ENCODE measurements around the gene NAALADL2. TPM values are rescaled to one million over a fixed set of nuclear protein-coding genes. Genes with fewer than 3 reads are reported as not detected.

NAALADL2 gene
- total and polyA plus RNA-seq, 3 donors from 2014 or later, result 5.4 to 15.6 (median 6.0) TPM

GRCh38 chr3:175343946-175344345, 484.8 kb downstream of the NAALADL2 start:
- no peak overlapping the region for H3K27ac ChIP-seq
- no peaks in the 10 kb centered on the region for H3K36me3 ChIP-seq (ENCODE audit: low read depth, missing control alignments)
- intact Hi-C loops (cut with DNase I; ENCODE audit: low total_unique reads), result no loop called here
- H3K4me3 ChIP-seq, result no peak overlapping the region
- 57 to 94% methylated on average over 3 of the region's 3 CpGs for WGBS, 2 donors
- no peaks in the 10 kb centered on the region for H3K4me1 ChIP-seq
- no peaks in the 10 kb centered on the region for H3K27me3 ChIP-seq
- TF ChIP-seq POLR2A (IDR thresholded peaks at IDR 0.05), result no peak
- TF ChIP-seq CTCF (IDR thresholded peaks at IDR 0.05), result no peak
- DNase-seq, result no peak
- no peaks in the 10 kb centered on the region for H3K9me3 ChIP-seq

- 73% methylated on average over 8 of the region's 8 CpGs for WGBS, 2 donors
- H3K27ac ChIP-seq, result no peak overlapping the region
- intact Hi-C loops (cut with DNase I; ENCODE audit: low total_unique reads), result no loop called here
Observed at GRCh38 chr3:175346573-175347356, 487.6 kb downstream of the NAALADL2 start.

GRCh38 chr3:175349168-175349567, 490.0 kb downstream of the NAALADL2 start:
- DNase-seq, result no peak
- TF ChIP-seq POLR2A (IDR thresholded peaks at IDR 0.05) (no peak), CTCF (IDR thresholded peaks at IDR 0.05) (no peak)
- Histone ChIP-seq H3K27me3 (no peaks in the 10 kb centered on the region), H3K4me1 (no peaks in the 10 kb centered on the region), H3K9me3 (no peaks in the 10 kb centered on the region), H3K4me3 (no peak overlapping the region), H3K36me3 (ENCODE audit: low read depth, missing control alignments) (no peaks in the 10 kb centered on the region), H3K27ac (no peak overlapping the region)
- WGBS, 2 donors, result 91% methylated on average over 2 of the region's 2 CpGs
- intact Hi-C loops (cut with DNase I; ENCODE audit: low total_unique reads), result no loop called here

More at GRCh38 chr3:175346573-175347356, 487.6 kb downstream of the NAALADL2 start:
- TF ChIP-seq POLR2A (IDR thresholded peaks at IDR 0.05) (no peak), CTCF (IDR thresholded peaks at IDR 0.05) (no peak)
- peak; percentile 34 for DNase-seq
- H3K4me3 ChIP-seq, result no peak overlapping the region
- no peaks in the 10 kb centered on the region for H3K27me3 ChIP-seq
- H3K9me3 ChIP-seq, result no peaks in the 10 kb centered on the region
- H3K4me1 ChIP-seq, result no peaks in the 10 kb centered on the region
- no peaks in the 10 kb centered on the region for H3K36me3 ChIP-seq (ENCODE audit: low read depth, missing control alignments)

GRCh38 chr3:175355801-175356335, 496.7 kb downstream of the NAALADL2 start:
- Histone ChIP-seq H3K9me3 (no peaks in the 10 kb centered on the region), H3K4me3 (no peak overlapping the region), H3K4me1 (no peaks in the 10 kb centered on the region), H3K27ac (no peak overlapping the region), H3K36me3 (ENCODE audit: low read depth, missing control alignments) (no peaks in the 10 kb centered on the region), H3K27me3 (no peaks in the 10 kb centered on the region)
- TF ChIP-seq POLR2A (IDR thresholded peaks at IDR 0.05) (no peak), CTCF (IDR thresholded peaks at IDR 0.05) (no peak)
- no peak for DNase-seq
- intact Hi-C loops (cut with DNase I; ENCODE audit: low total_unique reads), result no loop called here
- 89 to 91% methylated on average over 3 of the region's 3 CpGs for WGBS, 2 donors
